Spleen (tissue), 11 donors: ENCODE data around the gene BSCL2. TPM values are rescaled to one million over a fixed set of nuclear protein-coding genes. Genes with fewer than 3 reads are reported as not detected.

Experiments
- DNase-seq: peaks from one replicate; pipeline ENCODE4 v3.0.0-alpha.2; 2020
- H3K27ac ChIP-seq, 8 donors: fragments of 200-600 bp; sonication (generic) in 7 of 8; 1 replicate in 4 of 8; 2 replicates in 4 of 8; pipeline versions ENCODE4 v1.5.0 to v1.8.0; 2016 to 2021; ENCODE audit warnings: inconsistent platforms in 4 of 8, mild to moderate bottlenecking in 4 of 8, moderate library complexity in 1 of 8
- H3K27me3 ChIP-seq, 7 donors: fragments of 200-600 bp; sonication (generic) in 6 of 7; replicated peaks in 1 of 7; 1 replicate in 4 of 7; 2 replicates in 3 of 7; pipeline versions ENCODE4 v1.5.0 to v1.8.0; 2016 to 2021; ENCODE audit warnings: inconsistent platforms in 3 of 7, mild to moderate bottlenecking in 1 of 7
- H3K36me3 ChIP-seq, 6 donors: fragments of 200-600 bp; sonication (generic) in 5 of 6; 1 replicate in 4 of 6; 2 replicates in 2 of 6; pipeline versions ENCODE4 v1.5.0 to v1.8.0; 2016 to 2021; ENCODE audit warnings: inconsistent platforms in 2 of 6
- H3K4me1 ChIP-seq, 6 donors: fragments of 200-600 bp; sonication (generic) in 5 of 6; 1 replicate in 3 of 6; 2 replicates in 3 of 6; pipeline versions ENCODE4 v1.5.0 to v1.8.0; 2016 to 2021; ENCODE audit warnings: inconsistent platforms in 3 of 6
- H3K4me3 ChIP-seq, 8 donors: fragments of 200-600 bp; sonication (generic) in 7 of 8; 1 replicate in 4 of 8; 2 replicates in 4 of 8; pipeline versions ENCODE4 v1.5.0 to v1.8.0; 2016 to 2021; ENCODE audit warnings: inconsistent platforms in 4 of 8, mild to moderate bottlenecking in 4 of 8, moderate library complexity in 2 of 8
- H3K9me3 ChIP-seq, 8 donors: fragments of 200-600 bp; sonication (generic) in 7 of 8; 1 replicate in 4 of 8; 2 replicates in 4 of 8; pipeline versions ENCODE4 v1.5.0 to v1.8.0; 2016 to 2021; ENCODE audit warnings: inconsistent platforms in 4 of 8
- CTCF ChIP-seq, 11 experiments: fragments of 200-600 bp in 7 of 11; fragments of 450-650 bp in 4 of 11; sonication (generic) in 4 of 11; IDR thresholded peaks in 8 of 11; conservative IDR thresholded peaks in 3 of 11; 1 replicate in 7 of 11; 2 replicates in 4 of 11; pipeline versions ENCODE4 v1.4.0 to v1.8.0; 2016 to 2021; ENCODE audit warnings: antibody characterized with exemption in 11 of 11, inconsistent platforms in 4 of 11, mild to moderate bottlenecking in 1 of 11
- POLR2A ChIP-seq, 3 donors: fragments of 450-650 bp; IDR thresholded peaks; one replicate each; pipeline ENCODE4 v1.5.1; 2017; ENCODE audit warnings: antibody characterized with exemption in 3 of 3, mild to moderate bottlenecking in 1 of 3
- POLR2AphosphoS5 ChIP-seq, 3 donors: sonication (generic); formaldehyde crosslinking; IDR thresholded peaks; one replicate each; pipeline ENCODE4 v1.5.1; 2017; ENCODE audit warnings: antibody characterized with exemption in 3 of 3
- WGBS, 5 donors: extraction: QIAGEN DNeasy Blood & Tissue Kit in 3 of 5; methylation state at CpG; one replicate each; pipeline versions ENCODE4 v1.1.5 to v1.1.7; 2013 to 2018; 5-methylcytosine and 5-hydroxymethylcytosine counted together
- intact Hi-C: fragments of 100-400 bp; cut with DNase I; formaldehyde crosslinking; loops from one replicate; pipeline ENCODE4 v1.15.0; 2023; ENCODE audit warnings: low total_unique reads
- polyA plus RNA-seq, 3 donors: library from polyadenylated mRNA; stranded (reverse); fragments of 200-250 nt; gene quantifications; one replicate each; pipeline ENCODE4 v1.2.1, GENCODE V29; 2013
- total RNA-seq, 7 donors: library from RNA; depleted of rRNA in 3 of 7; stranded (reverse); fragments of >200 nt in 3 of 7; fragmentation: NEBNext Ultra II Directional in 4 of 7; extraction: Animal tissue kit (Norgen Biotek cat#: 25700) in 4 of 7; gene quantifications; one replicate each; pipeline versions ENCODE4 v1.1.0 to v1.2.1, GENCODE V29; 2016 to 2021
- donor health status: healthy with polysubstance abuse.
- donor health status: DM: no; HTN: no; CAD: no; lungs with moderate emphysema.
- donor health status: DM: no; HTN: no; CAD: no.
- donor health status: Bipolar disorder and iron deficiency.
- donor health status: healthy.
- donor health status: DM: no; HTN: no; CAD: no.
- donor health status: DM: yes; HTN: yes; CAD: no.

The BSCL2 gene
- total and polyA plus RNA-seq, 10 donors: 25.6 to 66.0 (median 43.0) TPM

DNA sequence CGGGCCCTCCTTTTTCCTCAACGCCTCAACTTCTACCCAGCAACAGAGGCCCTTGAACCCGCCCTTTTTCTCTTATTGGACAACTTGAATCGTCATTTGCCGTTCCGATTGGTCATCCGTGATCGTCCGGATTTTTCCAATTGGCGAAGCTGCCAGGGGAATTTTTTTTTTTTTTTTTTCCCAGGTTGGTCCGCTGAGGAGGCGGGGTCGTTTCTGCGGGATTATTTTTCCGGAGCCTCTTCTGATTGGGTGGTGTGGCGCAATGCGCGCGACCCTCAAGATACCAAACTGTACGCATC lies 20.6 kb upstream of the BSCL2 start:
- TF ChIP-seq POLR2AphosphoS5 (IDR thresholded peaks at IDR 0.05): no peak
- TF ChIP-seq POLR2A (IDR thresholded peaks at IDR 0.05): no peak
- no peak for TF ChIP-seq CTCF (IDR thresholded peaks at IDR 0.05 in 8 of 11, conservative IDR thresholded peaks at IDR 0.05 in 3 of 11)
- peak overlapping the region; percentile 78 to 98 (median 96) for H3K27ac ChIP-seq
- DNase-seq: no peak
- peaks cover 3 to 46% (median 16%) of the 10 kb centered on the region in 6 donors for H3K36me3 ChIP-seq
- no peaks in the 10 kb centered on the region for H3K9me3 ChIP-seq
- H3K27me3 ChIP-seq: no peaks in the 10 kb centered on the region
- WGBS, 5 donors: 0 to 1% (median 0%) methylated on average over 20 of the region's 20 CpGs
- intact Hi-C loops: no loop called here
- H3K4me3 ChIP-seq: peak overlapping the region; percentile 73 to 99 (median 94)
- peaks cover 30 to 81% (median 67%) of the 10 kb centered on the region in 6 donors for H3K4me1 ChIP-seq

DNA sequence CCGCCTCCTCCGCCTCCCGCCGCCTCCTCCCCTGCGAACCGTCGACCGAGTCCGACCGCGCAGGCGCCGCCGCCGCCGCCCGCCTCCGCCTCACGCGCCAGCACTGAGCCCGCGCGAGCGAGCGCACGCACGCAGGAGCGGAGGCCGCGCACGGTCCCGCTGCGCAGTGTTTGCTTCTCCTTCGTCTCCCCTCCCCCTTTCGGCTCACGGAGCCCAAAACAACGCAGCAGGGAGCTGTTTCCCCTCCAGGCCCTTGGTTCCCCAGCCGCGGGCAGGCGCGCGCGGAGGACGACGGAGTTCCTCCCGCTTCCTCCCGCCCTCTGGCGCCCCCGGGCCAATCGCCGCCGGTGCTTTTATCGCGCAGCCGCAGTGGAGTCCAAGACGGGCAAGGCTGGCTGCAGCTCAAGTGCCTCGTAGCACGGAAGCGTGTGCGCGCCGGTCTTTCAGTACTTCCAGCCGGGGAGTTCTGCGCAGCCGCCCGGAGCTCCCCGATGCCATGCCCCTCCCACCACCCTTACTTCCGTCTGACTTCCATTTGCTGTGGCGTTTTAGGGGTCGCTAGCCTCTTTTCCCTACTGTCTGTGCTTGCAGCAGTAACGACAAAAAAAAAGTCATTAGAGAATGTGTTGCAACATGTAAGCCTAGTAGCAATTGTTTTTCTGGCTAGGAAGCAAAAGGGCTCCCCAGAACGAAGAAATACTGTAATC lies 20.1 kb upstream of the BSCL2 start, which contains the start of gene HNRNPUL2:
HNRNPUL2 (minus strand) TSS at position 293 of the 707 bp plus-strand sequence. CDS start 301 bp downstream, outside the sequence.
- intact Hi-C loops: no loop called here
- peak in 1 of 3 donors; percentile 89 for TF ChIP-seq POLR2A (IDR thresholded peaks at IDR 0.05)
- TF ChIP-seq POLR2AphosphoS5 (IDR thresholded peaks at IDR 0.05): peak; percentile 99
- TF ChIP-seq CTCF (IDR thresholded peaks at IDR 0.05 in 8 of 11, conservative IDR thresholded peaks at IDR 0.05 in 3 of 11): peak in 4 of 11 experiments; percentile 11 to 30 (median 20)

DNA sequence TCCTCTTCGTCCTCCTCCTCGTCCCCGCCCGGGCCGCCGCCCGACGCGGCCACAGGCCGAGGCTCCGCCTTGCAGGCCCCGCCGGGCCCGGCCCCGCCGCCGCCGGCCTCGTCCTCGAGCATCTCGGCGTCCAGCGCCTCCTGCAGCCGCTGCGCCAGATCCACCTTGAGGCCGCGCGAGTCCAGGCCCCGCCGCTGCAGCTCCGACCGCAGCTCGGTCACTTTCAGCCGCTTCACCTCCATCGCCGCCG lies 19.6 kb upstream of the BSCL2 start:
- DNase-seq: peak; percentile 96
- H3K27me3 ChIP-seq: no peaks in the 10 kb centered on the region
- TF ChIP-seq CTCF (IDR thresholded peaks at IDR 0.05 in 8 of 11, conservative IDR thresholded peaks at IDR 0.05 in 3 of 11) (peak in 1 of 11 experiments; percentile 5), POLR2A (IDR thresholded peaks at IDR 0.05) (no peak), POLR2AphosphoS5 (IDR thresholded peaks at IDR 0.05) (no peak)
- intact Hi-C loops: no loop called here
- no peaks in the 10 kb centered on the region for H3K9me3 ChIP-seq
- H3K36me3 ChIP-seq: peaks cover 10 to 46% (median 22%) of the 10 kb centered on the region in 6 donors
- 0 to 1% (median 1%) methylated on average over 9 to 37 of the region's 37 CpGs for WGBS, 5 donors
- peak overlapping the region; percentile 73 to 99 (median 94) for H3K4me3 ChIP-seq
- H3K27ac ChIP-seq: peak overlapping the region; percentile 78 to 98 (median 96)
- H3K4me1 ChIP-seq: peaks cover 30 to 81% (median 65%) of the 10 kb centered on the region in 6 donors

More for the DNA sequence above, 20.1 kb upstream of the BSCL2 start, which contains the start of gene HNRNPUL2:
- Histone ChIP-seq H3K4me3 (peak within 1 kb of the TSS; percentile 73 to 99 (median 94)), H3K4me1 (peaks cover 30 to 81% (median 66%) of the 10 kb centered on the region in 6 donors), H3K27me3 (no peaks in the 10 kb centered on the region), H3K9me3 (no peaks in the 10 kb centered on the region), H3K36me3 (peaks cover 6 to 46% (median 19%) of the 10 kb centered on the region in 6 donors), H3K27ac (peak within 1 kb of the TSS; percentile 78 to 98 (median 96))
- WGBS, 5 donors: 0 to 1% (median 0%) methylated on average over 33 to 72 of the region's 72 CpGs
- peak; percentile 100 for DNase-seq

DNA sequence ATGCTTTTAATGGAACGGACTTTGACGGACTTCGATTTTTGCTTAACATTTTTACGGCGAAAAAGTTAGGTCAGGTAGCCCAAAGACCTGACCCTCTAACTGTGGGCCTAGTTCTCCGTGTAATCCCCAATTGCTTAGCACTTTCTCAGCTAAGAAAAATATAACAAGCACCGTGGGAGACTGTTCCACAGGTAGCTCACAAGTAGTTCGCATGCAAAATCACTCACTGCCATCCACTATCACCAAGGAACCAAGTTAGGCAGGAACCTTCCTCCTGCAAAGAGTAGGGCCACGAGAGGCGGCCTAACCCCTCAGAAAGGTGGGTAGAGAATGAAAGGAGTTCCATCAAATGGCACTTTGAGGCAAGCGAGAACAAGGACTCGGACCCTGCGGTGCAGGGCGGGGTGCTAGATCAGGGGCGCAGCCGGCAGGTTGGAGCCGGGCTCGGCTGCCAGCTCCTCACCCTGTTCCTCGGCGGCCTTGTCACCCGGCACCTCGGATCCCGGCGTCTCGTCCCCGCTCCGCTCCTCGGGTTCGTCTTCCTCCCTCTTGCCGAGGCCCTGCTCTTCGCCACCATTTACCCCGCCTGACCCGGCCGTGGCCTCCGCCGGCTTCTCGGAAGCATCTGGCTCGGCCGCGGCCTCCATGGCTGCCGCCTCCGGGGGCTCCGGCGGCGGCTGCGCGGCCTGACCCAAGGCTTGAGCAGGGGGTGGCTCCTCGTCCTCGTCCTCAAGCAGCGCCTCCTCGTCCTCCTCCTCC lies 19.1 kb upstream of the BSCL2 start:
- H3K36me3 ChIP-seq: peaks cover 15 to 46% (median 27%) of the 10 kb centered on the region in 6 donors
- H3K4me1 ChIP-seq: peaks cover 30 to 81% (median 64%) of the 10 kb centered on the region in 6 donors
- peak overlapping the region; percentile 78 to 98 (median 96) for H3K27ac ChIP-seq
- TF ChIP-seq POLR2A (IDR thresholded peaks at IDR 0.05) (no peak), POLR2AphosphoS5 (IDR thresholded peaks at IDR 0.05) (no peak), CTCF (IDR thresholded peaks at IDR 0.05 in 8 of 11, conservative IDR thresholded peaks at IDR 0.05 in 3 of 11) (no peak)
- 0 to 1% (median 0%) methylated on average over 44 to 51 of the region's 51 CpGs for WGBS, 5 donors
- intact Hi-C loops: no loop called here
- H3K9me3 ChIP-seq: no peaks in the 10 kb centered on the region
- H3K27me3 ChIP-seq: no peaks in the 10 kb centered on the region
- DNase-seq: no peak
- peak overlapping the region; percentile 73 to 99 (median 94) for H3K4me3 ChIP-seq
